HepG2 (cell line): Measurements from ENCODE around the gene RHOT2. TPM values are rescaled to one million over a fixed set of nuclear protein-coding genes. Genes with fewer than 3 reads are reported as not detected.

ENCODE experiments used
- AGO1 ChIP-seq: fragments of 200-400 bp; formaldehyde crosslinking; IDR thresholded peaks from 2 replicates; pipeline ENCODE4 v1.6.1; 2017; ENCODE audit warnings: mild to moderate bottlenecking, low read depth, low read length, moderate library complexity; ENCODE audit not compliant: poor library complexity, severe bottlenecking
- ARNT2 ChIP-seq: sonication (generic); formaldehyde crosslinking; IDR thresholded peaks from 2 replicates; pipeline ENCODE4 v1.8.0; 2022; ENCODE audit warnings: mild to moderate bottlenecking, low read depth, missing genetic modification reagents, moderate library complexity
- CHD4 ChIP-seq: fragments of 200-600 bp; sonication (generic); IDR thresholded peaks from 2 replicates; pipeline ENCODE4 v1.7.0; 2017; ENCODE audit warnings: mild to moderate bottlenecking, low read length, borderline replicate concordance
- DNMT3B ChIP-seq: conservative IDR thresholded peaks from 2 replicates; pipeline ENCODE4 v1.6.1; 2016; ENCODE audit warnings: missing biosample characterization, control low read depth
- EED ChIP-seq: sonication (generic); formaldehyde crosslinking; IDR thresholded peaks from 2 replicates; pipeline ENCODE4 v1.5.0; 2020; ENCODE audit warnings: mild to moderate bottlenecking, missing genetic modification reagents
- ESRRA ChIP-seq: sonication (generic); formaldehyde crosslinking; IDR thresholded peaks from 2 replicates; pipeline ENCODE4 v1.5.1; 2020; ENCODE audit warnings: mild to moderate bottlenecking, low read depth, missing genetic modification reagents
- FIP1L1 ChIP-seq: fragments of 200-400 bp; formaldehyde crosslinking; IDR thresholded peaks from 2 replicates; pipeline ENCODE4 v1.6.1; 2018; ENCODE audit warnings: low read depth, mild to moderate bottlenecking, low read length, moderate library complexity, borderline replicate concordance; ENCODE audit not compliant: insufficient read depth
- HOXA5 ChIP-seq: sonication (generic); formaldehyde crosslinking; IDR thresholded peaks from 2 replicates; pipeline ENCODE4 v1.4.0; 2020; ENCODE audit warnings: missing genetic modification reagents
- LCORL ChIP-seq, 2 experiments: fragments of 450-650 bp in 1 of 2; sonication (generic) in 1 of 2; formaldehyde crosslinking in 1 of 2; IDR thresholded peaks; 2 replicates each; pipeline versions ENCODE4 v1.5.0 to v1.6.1; 2017 to 2020; ENCODE audit warnings: antibody characterized with exemption in 1 of 2, missing genetic modification reagents in 1 of 2
- MAFF ChIP-seq: IDR thresholded peaks from 2 replicates; pipeline ENCODE4 v1.6.1; 2011; ENCODE audit warnings: low read depth, low read length, improper control_type of control experiment
- RBAK ChIP-seq: sonication (generic); formaldehyde crosslinking; IDR thresholded peaks from 2 replicates; pipeline ENCODE4 v1.5.1; 2020; ENCODE audit warnings: mild to moderate bottlenecking, missing genetic modification reagents
- SMC3 ChIP-seq: IDR thresholded peaks from 2 replicates; pipeline ENCODE4 v1.6.1; 2011; ENCODE audit warnings: low read length, improper control_type of control experiment
- U2AF2 ChIP-seq: fragments of 200-400 bp; formaldehyde crosslinking; IDR thresholded peaks from 2 replicates; pipeline ENCODE4 v1.6.1; 2017; ENCODE audit warnings: low read depth, mild to moderate bottlenecking, low read length
- ZKSCAN5 ChIP-seq: sonication (generic); formaldehyde crosslinking; IDR thresholded peaks from 2 replicates; pipeline ENCODE4 v1.5.1; 2020; ENCODE audit warnings: mild to moderate bottlenecking, missing genetic modification reagents
- ZNF10 ChIP-seq: sonication (generic); formaldehyde crosslinking; IDR thresholded peaks from 2 replicates; pipeline ENCODE4 v1.4.0; 2020; ENCODE audit warnings: mild to moderate bottlenecking, low read depth, missing genetic modification reagents, borderline replicate concordance
- ZNF3 ChIP-seq: IDR thresholded peaks from 2 replicates; pipeline ENCODE4 v1.7.0; 2017; ENCODE audit warnings: inconsistent platforms
- ZNF552 ChIP-seq: sonication (generic); formaldehyde crosslinking; IDR thresholded peaks from 2 replicates; pipeline ENCODE4 v1.9.0; 2022; ENCODE audit warnings: missing genetic modification reagents, mild to moderate bottlenecking, borderline replicate concordance
- ZNF737 ChIP-seq: sonication (generic); formaldehyde crosslinking; IDR thresholded peaks from 2 replicates; pipeline ENCODE4 v1.5.0; 2020; ENCODE audit warnings: missing genetic modification reagents, mild to moderate bottlenecking, borderline replicate concordance
- ZNF761 ChIP-seq: sonication (generic); formaldehyde crosslinking; conservative IDR thresholded peaks from 2 replicates; pipeline ENCODE4 v1.4.0; 2020; ENCODE audit warnings: mild to moderate bottlenecking, missing genetic modification reagents
- polyA plus RNA-seq, 8 experiments: library from polyadenylated mRNA; depleted of rRNA in 3 of 8; stranded (reverse) in 7 of 8; unstranded in 1 of 8; fragments of >200 nt; fragmentation: Illumina TruSeq in 4 of 8; extraction: Trizol in 4 of 8; gene quantifications; 2 replicates each; pipeline versions ENCODE4 v1.2.1 to v1.2.3, GENCODE V29; 2011 to 2016; ENCODE audit warnings: low read depth in 4 of 8, missing spikeins in 1 of 8, mixed read lengths in 1 of 8; ENCODE audit not compliant: insufficient read depth in 1 of 8
- total RNA-seq, 5 experiments: library from RNA; depleted of rRNA; stranded (reverse); fragments of >200 nt; fragmentation: Illumina TruSeq; extraction: Trizol; gene quantifications; 2 replicates each; pipeline ENCODE4 v1.2.3, GENCODE V29; 2016; ENCODE audit warnings: low read depth in 1 of 5
- TF ChIP-seq, protein P1 (sequence below): sonication (generic); formaldehyde crosslinking; IDR thresholded peaks from 2 replicates; pipeline ENCODE4 v1.8.0; 2022; ENCODE audit warnings: mild to moderate bottlenecking, missing genetic modification reagents, borderline replicate concordance
- TF ChIP-seq, protein P2 (sequence below): sonication (generic); formaldehyde crosslinking; IDR thresholded peaks from 2 replicates; pipeline ENCODE4 v1.4.0; 2020; ENCODE audit warnings: missing genetic modification reagents
- TF ChIP-seq, protein P3 (sequence below): sonication (generic); formaldehyde crosslinking; conservative IDR thresholded peaks from 2 replicates; pipeline ENCODE4 v1.8.1; 2023; ENCODE audit warnings: missing genetic modification reagents
- TF ChIP-seq, protein P4 (sequence below): sonication (generic); formaldehyde crosslinking; IDR thresholded peaks from 2 replicates; pipeline ENCODE4 v1.5.0; 2020; ENCODE audit warnings: missing genetic modification reagents

The RHOT2 gene
- total and polyA plus RNA-seq, 2 of the 13 experiments (the other 11 are each of a cell fraction or from before 2014, with no cell fraction given) = 63.6 to 76.9 TPM

DNA sequence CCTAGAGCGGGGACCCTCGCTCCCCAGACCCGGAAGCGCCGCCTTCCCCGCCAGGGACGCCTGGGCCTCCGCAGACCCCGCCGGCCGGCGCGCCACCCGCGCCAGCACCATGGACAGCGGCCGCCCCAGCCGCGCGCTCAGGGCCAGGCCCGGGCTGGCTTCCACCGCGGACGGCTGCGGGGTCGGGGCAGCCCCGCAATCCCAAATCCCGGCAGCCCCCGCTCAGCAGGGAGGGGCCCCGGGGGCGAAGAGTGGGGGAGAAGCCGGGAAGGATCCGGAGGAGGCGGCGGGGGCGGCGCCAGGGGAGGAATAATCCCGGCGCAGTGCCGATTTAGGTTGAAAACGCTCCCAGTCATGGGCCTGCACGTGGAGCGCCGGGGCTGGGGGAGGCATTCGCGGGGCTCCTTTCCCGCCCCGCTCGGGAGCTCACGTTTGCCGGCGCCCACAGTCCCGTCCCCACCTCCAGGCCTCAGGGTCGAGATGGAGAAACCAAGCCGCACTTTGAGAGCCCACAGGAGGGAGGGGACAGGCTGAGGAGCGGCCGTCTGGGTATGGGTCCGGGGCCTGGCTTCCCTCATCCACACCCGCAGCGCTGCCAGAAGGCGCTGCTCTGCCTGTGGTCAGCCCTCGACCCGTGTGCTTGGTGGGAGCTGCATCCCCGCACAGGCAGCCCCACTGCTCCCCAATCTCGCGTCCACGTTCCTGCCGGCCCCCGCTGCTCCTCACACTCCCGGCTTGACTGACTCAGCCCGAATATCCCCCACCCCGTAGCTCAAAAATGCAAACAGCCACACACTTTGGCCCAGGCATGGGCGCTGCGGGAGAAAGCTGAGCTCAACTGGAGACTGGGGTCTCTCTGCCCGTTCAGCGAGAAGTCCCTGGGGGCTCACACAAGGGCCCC, 33.0 kb downstream of the RHOT2 start (continued):
- TF ChIP-seq HOXA5 (CRISPR knock-in tag) (peak; percentile 76; the same call in 1 of the 2 replicates), ARNT2 (CRISPR knock-in tag) (peak; percentile 97), ZNF3 (CRISPR knock-in tag) (no peak), U2AF2 (no peak), ZKSCAN5 (no peak), EED (CRISPR knock-in tag) (no peak), ZNF737 (no peak), SMC3 (no peak), MAFF (no peak), DNMT3B (CRISPR knock-in tag) (no peak), ZNF10 (CRISPR knock-in tag) (no peak), ESRRA (CRISPR knock-in tag) (no peak), ZNF761 (CRISPR knock-in tag) (peak; percentile 75; the same call in 1 of the 2 replicates), FIP1L1 (no peak), ZNF552 (CRISPR knock-in tag) (no peak), RBAK (CRISPR knock-in tag) (no peak), AGO1 (no peak), CHD4 (no peak), LCORL (IDR thresholded peaks at IDR 0.05) (no peak), LCORL (CRISPR knock-in tag; IDR thresholded peaks at IDR 0.05) (no peak)
- TF ChIP-seq, protein P1, sequence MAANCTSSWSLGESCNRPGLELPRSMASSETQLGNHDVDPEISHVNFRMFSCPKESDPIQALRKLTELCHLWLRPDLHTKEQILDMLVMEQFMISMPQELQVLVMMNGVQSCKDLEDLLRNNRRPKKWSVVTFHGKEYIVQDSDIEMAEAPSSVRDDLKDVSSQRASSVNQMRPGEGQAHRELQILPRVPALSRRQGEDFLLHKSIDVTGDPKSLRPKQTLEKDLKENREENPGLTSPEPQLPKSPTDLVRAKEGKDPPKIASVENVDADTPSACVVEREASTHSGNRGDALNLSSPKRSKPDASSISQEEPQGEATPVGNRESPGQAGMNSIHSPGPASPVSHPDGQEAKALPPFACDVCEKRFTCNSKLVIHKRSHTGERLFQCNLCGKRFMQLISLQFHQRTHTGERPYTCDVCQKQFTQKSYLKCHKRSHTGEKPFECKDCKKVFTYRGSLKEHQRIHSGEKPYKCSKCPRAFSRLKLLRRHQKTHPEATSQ (CRISPR knock-in tag) = no peak
- TF ChIP-seq, protein P2, sequence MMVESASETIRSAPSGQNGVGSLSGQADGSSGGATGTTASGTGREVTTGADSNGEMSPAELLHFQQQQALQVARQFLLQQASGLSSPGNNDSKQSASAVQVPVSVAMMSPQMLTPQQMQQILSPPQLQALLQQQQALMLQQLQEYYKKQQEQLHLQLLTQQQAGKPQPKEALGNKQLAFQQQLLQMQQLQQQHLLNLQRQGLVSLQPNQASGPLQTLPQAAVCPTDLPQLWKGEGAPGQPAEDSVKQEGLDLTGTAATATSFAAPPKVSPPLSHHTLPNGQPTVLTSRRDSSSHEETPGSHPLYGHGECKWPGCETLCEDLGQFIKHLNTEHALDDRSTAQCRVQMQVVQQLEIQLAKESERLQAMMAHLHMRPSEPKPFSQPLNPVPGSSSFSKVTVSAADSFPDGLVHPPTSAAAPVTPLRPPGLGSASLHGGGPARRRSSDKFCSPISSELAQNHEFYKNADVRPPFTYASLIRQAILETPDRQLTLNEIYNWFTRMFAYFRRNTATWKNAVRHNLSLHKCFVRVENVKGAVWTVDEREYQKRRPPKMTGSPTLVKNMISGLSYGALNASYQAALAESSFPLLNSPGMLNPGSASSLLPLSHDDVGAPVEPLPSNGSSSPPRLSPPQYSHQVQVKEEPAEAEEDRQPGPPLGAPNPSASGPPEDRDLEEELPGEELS (CRISPR knock-in tag) = no peak
- TF ChIP-seq, protein P3, sequence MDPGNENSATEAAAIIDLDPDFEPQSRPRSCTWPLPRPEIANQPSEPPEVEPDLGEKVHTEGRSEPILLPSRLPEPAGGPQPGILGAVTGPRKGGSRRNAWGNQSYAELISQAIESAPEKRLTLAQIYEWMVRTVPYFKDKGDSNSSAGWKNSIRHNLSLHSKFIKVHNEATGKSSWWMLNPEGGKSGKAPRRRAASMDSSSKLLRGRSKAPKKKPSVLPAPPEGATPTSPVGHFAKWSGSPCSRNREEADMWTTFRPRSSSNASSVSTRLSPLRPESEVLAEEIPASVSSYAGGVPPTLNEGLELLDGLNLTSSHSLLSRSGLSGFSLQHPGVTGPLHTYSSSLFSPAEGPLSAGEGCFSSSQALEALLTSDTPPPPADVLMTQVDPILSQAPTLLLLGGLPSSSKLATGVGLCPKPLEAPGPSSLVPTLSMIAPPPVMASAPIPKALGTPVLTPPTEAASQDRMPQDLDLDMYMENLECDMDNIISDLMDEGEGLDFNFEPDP = 0 out of 2 replicates have a peak, but pooled peaks have one; percentile 89
- TF ChIP-seq, protein P4, sequence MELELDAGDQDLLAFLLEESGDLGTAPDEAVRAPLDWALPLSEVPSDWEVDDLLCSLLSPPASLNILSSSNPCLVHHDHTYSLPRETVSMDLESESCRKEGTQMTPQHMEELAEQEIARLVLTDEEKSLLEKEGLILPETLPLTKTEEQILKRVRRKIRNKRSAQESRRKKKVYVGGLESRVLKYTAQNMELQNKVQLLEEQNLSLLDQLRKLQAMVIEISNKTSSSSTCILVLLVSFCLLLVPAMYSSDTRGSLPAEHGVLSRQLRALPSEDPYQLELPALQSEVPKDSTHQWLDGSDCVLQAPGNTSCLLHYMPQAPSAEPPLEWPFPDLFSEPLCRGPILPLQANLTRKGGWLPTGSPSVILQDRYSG (CRISPR knock-in tag) = peak; percentile 94
